ENCODE data around the gene ESF1.
"Not testable (repeated sequence)": the region's sequence is repeated elsewhere in the genome, so short reads cannot be mapped to it uniquely, and the experiment has no call there.

Gene ESF1

DNA sequence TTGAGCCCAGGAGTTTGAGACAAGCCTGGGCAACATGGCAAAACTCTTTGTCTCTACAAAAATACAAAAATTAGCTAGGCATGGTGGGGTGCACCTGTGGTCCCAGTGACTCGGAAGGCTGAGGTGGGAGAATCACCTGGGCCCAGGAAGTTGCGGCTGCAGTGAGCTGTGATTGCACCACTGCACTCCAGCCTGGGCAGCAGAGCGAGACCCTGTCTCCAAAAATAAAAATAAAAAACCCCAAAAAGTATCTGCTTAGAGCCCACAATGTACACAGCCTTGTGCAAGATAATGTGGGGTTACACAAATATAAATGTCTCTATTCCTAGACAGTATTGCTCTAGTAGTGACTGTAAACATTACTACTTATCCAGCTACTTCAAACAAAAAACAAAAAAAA, 5.9 kb downstream of the ESF1 start:
- no peak for DNase-seq (ENCODE audit: low read depth in 1 of 2, low spot score in 1 of 2)
- in situ Hi-C loops (cut with HindIII; ENCODE audit: low pct_unique_long_range_greater_than_20kb, low sequenced_read_pairs), result no loop called here
- TF ChIP-seq JUND (IDR thresholded peaks at IDR 0.05; ENCODE audit: low read depth), result no peak

DNA sequence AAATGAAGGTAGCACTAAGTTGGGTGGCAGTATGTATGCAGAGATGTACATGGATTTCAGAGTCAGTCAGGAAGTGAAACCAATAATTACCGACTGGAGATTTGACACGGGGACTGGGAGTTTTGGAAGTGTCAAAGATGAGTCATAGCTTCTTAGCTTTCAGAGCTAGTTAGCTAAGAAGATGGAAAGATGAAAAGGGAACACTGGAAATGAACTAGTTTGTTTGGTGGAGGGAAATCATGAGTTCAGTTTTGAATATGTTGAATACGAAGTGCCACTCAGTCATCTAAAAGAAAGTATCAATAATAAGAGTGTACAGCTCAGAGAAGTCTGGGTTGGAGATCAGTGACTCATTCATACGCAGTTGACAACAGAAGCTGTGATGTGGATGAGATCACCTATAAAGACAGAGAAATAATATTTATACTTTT, 7.5 kb downstream of the ESF1 start:
- no peak for TF ChIP-seq JUND (IDR thresholded peaks at IDR 0.05; ENCODE audit: low read depth)
- no peak for DNase-seq (ENCODE audit: low read depth in 1 of 2, low spot score in 1 of 2)
- in situ Hi-C loops (cut with HindIII; ENCODE audit: low pct_unique_long_range_greater_than_20kb, low sequenced_read_pairs), result no loop called here

DNA sequence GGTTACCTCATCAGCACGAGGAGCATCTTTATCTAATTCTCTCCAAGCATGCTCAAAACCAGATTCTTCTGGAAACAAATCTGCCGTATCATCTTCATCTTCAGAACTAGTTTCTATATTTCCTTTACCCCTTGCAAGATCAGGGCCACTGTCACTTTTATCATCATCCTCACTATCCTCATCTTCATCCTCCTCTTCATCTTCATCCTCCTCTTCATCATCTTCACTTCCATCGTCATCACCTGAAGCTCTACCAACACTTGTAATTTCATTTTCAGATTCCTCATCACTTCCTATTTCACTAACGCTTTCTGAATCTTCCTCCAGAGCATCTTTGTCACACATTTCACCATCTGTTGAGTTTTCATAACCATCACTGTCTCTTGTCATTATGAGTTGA, 8.9 kb downstream of the ESF1 start:
- DNase-seq (ENCODE audit: low read depth in 1 of 2, low spot score in 1 of 2), result no peak
- no peak for TF ChIP-seq JUND (IDR thresholded peaks at IDR 0.05; ENCODE audit: low read depth)
- in situ Hi-C loops (cut with HindIII; ENCODE audit: low pct_unique_long_range_greater_than_20kb, low sequenced_read_pairs), result no loop called here

DNA sequence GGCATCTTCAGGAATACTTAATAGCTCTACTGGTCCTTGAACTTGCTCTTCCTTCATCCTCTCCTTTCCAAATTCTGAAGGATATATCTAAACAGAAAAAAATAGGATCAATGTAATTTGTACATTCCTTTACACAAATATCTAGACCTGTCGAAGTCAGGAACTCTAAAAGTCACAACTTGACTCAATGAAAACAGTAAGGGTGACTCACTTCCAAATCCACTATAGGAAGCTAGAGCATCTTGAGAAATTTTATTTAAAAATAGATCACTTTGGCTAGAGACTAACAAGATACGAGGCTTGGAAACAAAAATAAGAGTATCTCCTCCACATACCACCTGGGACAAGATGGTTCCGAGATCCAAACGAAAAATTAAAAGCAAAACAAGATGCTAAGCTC, 12.2 kb downstream of the ESF1 start:
- in situ Hi-C loops (cut with HindIII; ENCODE audit: low pct_unique_long_range_greater_than_20kb, low sequenced_read_pairs), result no loop called here
- no peak for TF ChIP-seq JUND (IDR thresholded peaks at IDR 0.05; ENCODE audit: low read depth)
- DNase-seq (ENCODE audit: low read depth in 1 of 2, low spot score in 1 of 2), result no peak

DNA sequence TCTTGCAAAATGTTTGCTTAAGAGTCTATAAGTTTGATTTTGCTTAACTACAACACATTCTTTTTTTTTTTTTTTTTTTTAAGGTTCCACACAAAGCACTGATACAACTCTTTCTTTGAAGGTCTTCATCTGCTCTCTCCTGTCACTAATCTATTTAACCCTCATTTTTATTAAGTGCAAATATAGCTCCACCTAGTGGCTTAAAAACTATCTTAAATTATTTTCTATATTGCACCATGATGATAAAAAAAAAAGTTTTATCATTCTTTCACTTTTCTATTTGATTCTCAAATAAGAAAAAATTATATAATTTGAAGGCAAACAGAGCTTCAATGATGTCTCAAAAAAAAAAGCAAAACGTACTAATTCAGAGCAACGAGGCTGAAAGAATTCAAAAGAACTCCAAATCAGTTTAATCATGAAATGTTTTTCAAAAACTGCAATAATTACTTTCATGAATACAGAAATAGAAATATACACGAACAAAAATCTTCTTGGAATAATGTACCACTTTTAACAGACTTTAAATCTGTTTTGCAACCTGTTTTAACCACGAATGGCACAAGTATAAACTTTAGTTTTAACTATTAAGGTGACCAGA, 12.8 kb downstream of the ESF1 start:
- no peak for TF ChIP-seq JUND (IDR thresholded peaks at IDR 0.05; ENCODE audit: low read depth)
- in situ Hi-C loops (cut with HindIII; ENCODE audit: low pct_unique_long_range_greater_than_20kb, low sequenced_read_pairs), result no loop called here
- DNase-seq (ENCODE audit: low read depth in 1 of 2, low spot score in 1 of 2), result peak in 1 of 2 experiments; percentile 16

DNA sequence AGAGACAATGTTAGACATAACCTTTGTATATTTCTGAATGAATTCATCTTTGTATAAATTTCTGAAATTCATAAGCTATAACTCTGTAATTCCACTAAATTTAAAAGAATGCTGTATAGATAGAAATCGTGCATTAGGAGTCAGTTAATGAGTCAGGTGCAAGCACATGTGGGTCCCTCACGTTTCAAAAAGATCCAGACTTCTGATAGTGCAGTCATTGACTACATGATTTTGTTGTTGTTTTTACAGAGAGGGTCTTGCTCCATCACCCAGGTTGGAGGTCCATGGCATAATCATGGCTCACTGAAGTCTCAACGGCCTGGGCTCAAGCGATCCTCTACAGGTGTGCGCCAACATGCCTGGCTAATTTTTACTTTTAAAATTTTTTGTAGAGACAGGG, 14.6 kb downstream of the ESF1 start:
- no peak for TF ChIP-seq JUND (IDR thresholded peaks at IDR 0.05; ENCODE audit: low read depth)
- DNase-seq (ENCODE audit: low read depth in 1 of 2, low spot score in 1 of 2), result no peak
- in situ Hi-C loops (cut with HindIII; ENCODE audit: low pct_unique_long_range_greater_than_20kb, low sequenced_read_pairs), result no loop called here

DNA sequence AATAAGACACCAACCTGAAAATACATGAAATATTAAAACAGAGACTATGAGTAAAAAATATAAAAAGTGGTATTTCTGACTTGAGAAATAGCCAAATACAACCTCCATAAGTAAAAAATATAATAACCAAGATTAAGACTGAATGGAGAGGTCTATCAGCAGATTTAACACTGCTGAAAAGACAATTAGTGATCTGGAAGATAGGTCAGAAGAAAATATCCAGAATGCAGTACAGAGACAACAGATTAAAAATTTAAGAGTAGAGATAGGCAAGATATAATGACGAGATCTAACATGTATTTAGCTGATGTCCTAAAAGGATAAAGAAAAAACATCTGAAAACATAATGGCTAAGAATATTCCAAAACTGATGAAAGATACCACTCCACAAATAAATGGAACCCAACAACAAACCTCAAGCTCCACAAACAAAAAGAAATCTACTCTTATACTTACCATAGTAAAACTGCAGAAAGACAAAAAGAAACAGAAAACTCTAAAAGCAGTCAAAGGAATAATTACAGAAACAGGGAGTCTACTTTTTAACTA, 18.8 kb downstream of the ESF1 start:
- in situ Hi-C loops (cut with HindIII; ENCODE audit: low pct_unique_long_range_greater_than_20kb, low sequenced_read_pairs), result no loop called here
- no peak for TF ChIP-seq JUND (IDR thresholded peaks at IDR 0.05; ENCODE audit: low read depth)
- DNase-seq (ENCODE audit: low read depth in 1 of 2, low spot score in 1 of 2), result no peak

DNA sequence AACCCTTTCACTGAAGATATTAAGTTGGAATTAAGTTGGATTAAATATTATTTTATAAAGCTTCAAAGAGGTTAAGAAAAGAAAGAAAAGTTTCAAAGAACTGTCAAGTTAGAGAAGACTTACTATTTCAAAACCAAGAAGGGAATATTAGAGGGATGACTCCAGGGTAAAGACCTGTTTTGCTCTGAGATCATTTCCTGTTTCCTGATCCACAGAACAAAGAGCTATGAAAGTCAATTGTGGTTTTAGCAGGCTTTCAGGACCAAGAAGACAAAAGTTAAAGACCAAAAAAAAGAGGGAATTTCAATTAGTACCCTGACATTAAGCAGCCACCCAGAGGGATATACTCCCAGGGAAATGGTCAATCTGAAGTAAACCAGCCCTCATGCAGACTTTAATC, 19.4 kb downstream of the ESF1 start:
- TF ChIP-seq JUND (IDR thresholded peaks at IDR 0.05; ENCODE audit: low read depth), result no peak
- DNase-seq (ENCODE audit: low read depth in 1 of 2, low spot score in 1 of 2), result no peak
- in situ Hi-C loops (cut with HindIII; ENCODE audit: low pct_unique_long_range_greater_than_20kb, low sequenced_read_pairs), result no loop called here

DNA sequence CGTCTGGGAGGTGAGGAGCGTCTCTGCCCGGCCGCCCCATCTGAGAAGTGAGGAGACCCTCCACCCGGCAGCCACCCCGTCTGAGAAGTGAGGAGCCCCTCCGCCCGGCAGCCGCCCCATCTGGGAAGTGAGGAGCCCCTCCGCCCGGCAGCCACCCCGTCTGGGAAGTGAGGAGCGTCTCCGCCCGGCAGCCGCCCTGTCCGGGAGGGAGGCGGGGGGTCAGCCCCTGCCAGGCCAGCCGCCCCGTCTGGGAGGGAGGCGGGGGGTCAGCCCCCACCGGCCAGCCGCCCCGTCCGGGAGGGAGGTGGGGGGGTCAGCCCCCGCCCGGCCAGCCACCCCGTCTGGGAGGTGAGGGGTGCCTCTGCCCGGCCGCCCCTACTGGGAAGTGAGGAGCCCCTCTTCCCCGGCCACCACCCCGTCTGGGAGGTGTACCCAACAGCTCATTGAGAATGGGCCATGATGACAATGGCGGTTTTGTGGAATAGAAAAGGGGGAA, 24.2 kb downstream of the ESF1 start:
- DNase-seq (ENCODE audit: low read depth in 1 of 2, low spot score in 1 of 2); in situ Hi-C loops (cut with HindIII; ENCODE audit: low pct_unique_long_range_greater_than_20kb, low sequenced_read_pairs): not testable (repeated sequence)

DNA sequence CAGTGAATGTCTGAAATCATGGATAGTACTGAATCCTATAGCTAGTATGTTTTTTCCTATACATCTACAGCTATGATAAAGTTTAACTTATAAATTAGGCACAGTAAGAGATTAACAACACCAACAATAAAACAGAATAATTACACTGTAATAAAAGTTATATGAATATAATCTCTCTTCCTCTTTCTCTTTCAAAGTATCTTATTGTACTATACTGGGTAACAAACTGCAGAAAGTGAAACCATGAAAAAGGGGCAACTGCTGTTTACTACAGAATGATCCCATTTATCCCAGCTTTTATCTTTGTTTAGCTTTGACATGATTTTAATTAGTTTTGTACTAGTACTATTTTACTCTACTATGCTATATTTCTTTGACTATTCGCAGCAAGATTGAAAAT, 25.8 kb downstream of the ESF1 start:
- in situ Hi-C loops (cut with HindIII; ENCODE audit: low pct_unique_long_range_greater_than_20kb, low sequenced_read_pairs), result no loop called here
- no peak for DNase-seq (ENCODE audit: low read depth in 1 of 2, low spot score in 1 of 2)
- TF ChIP-seq JUND (IDR thresholded peaks at IDR 0.05; ENCODE audit: low read depth), result no peak

DNA sequence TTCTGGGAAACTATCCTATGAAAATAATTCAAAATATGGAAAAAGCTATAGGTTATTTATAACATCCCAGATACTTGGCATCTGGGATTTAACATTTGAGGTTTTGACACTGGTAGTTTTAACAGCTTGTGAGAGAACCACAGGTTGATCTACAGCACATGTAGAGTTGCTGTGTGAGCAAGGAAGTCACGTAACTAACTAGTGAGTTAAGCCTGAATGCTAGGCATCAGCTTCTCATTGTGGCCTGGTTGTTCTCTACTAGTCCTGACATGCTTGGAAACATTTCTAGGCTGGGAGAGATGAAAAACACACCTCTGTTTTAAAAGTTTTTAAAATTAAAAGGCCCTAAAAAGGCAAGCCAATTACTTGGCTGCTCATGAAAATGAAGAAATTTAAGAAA, 28.2 kb downstream of the ESF1 start:
- DNase-seq (ENCODE audit: low read depth in 1 of 2, low spot score in 1 of 2), result no peak
- in situ Hi-C loops (cut with HindIII; ENCODE audit: low pct_unique_long_range_greater_than_20kb, low sequenced_read_pairs), result no loop called here
- no peak for TF ChIP-seq JUND (IDR thresholded peaks at IDR 0.05; ENCODE audit: low read depth)

DNA sequence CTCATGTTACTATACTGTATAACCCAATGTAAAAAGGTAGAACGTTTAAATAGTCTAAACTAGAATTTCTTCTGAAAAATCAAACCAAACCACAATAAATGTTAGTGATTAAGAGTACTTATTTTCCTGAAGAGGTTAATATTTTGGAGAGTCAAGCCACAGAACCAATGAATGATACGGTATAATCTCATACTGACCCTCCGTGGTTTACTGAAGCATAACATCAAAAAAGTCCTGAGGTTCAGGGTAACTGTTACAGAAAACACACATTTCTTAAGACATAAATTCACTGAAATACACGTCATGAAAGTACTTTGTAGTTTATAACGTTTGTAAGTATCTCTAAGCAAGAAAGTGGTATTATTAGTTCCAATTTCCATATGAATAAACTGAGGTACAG, 28.9 kb downstream of the ESF1 start:
- TF ChIP-seq JUND (IDR thresholded peaks at IDR 0.05; ENCODE audit: low read depth), result no peak
- in situ Hi-C loops (cut with HindIII; ENCODE audit: low pct_unique_long_range_greater_than_20kb, low sequenced_read_pairs), result no loop called here
- no peak for DNase-seq (ENCODE audit: low read depth in 1 of 2, low spot score in 1 of 2)

DNA sequence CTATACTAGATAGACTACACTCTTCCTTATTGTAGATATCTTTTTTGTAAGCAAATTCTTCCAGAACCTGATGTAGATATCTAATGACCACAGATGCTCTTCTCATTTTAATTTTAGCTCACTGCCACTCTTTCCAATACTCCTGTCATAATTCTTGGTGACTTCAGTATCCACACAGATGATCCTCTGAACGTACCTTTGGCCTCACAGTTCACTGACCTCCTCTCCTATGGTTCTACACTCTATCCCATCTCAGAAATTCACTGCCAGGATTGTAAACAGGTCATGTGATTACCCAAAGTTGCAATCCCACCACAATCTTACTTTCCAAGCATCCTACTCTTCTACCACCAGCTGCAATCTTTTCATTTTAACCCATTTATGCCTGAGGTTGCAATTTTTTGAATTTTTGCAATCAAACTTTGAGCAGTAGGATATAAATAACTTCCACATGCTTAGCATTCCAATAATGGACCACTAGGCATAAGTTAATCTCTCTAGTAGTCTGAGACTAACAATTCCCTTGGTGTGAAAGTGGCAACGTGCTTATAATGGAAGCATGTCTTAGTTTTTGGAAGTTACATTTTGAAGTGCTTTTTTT, 31.2 kb downstream of the ESF1 start:
- in situ Hi-C loops (cut with HindIII; ENCODE audit: low pct_unique_long_range_greater_than_20kb, low sequenced_read_pairs), result no loop called here
- no peak for TF ChIP-seq JUND (IDR thresholded peaks at IDR 0.05; ENCODE audit: low read depth)
- DNase-seq (ENCODE audit: low read depth in 1 of 2, low spot score in 1 of 2), result no peak

DNA sequence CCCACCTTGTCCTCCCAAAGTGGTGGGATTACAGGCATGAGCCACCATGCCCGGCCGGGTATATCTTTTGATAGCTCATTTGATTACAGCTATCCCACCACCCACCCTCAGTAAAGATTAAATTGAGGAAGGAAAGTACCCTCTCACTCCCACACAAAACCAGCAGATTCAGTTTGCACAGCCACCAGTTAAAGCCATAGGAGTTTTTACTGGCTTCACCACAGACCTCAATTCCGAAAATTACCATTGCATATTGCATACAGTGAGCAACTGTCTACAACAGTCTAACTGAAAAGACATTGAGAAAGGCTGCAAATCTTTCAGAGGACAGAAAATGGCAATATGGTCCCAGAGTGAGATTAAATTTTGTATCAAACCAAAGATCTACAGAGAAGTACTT, 34.9 kb downstream of the ESF1 start:
- in situ Hi-C loops (cut with HindIII; ENCODE audit: low pct_unique_long_range_greater_than_20kb, low sequenced_read_pairs), result no loop called here
- no peak for DNase-seq (ENCODE audit: low read depth in 1 of 2, low spot score in 1 of 2)
- TF ChIP-seq JUND (IDR thresholded peaks at IDR 0.05; ENCODE audit: low read depth), result no peak

Data from T47D (cell line).